GM23338 (cell line): ENCODE results near the gene ZNF516. TPM values are rescaled to one million over a fixed set of nuclear protein-coding genes. Genes with fewer than 3 reads are reported as not detected.

Experiments used
- ATAC-seq: fragments of 200-7000 bp; cut with Tn5 transposase; 3 replicates; pipeline ENCODE4 v1.9.1; 2020
- DNase-seq: peaks from one replicate; pipeline ENCODE4 v3.0.0-alpha.2; 2015; ENCODE audit warnings: low spot score
- H2AFZ ChIP-seq: fragments of 200-600 bp; sonication (generic); 2 replicates; pipeline ENCODE4 v1.8.0; 2016; ENCODE audit warnings: antibody characterized with exemption, mild to moderate bottlenecking, moderate library complexity
- H3F3A ChIP-seq: fragments of 200-600 bp; sonication (generic); replicated peaks from 2 replicates; pipeline ENCODE4 v1.8.0; 2017; ENCODE audit warnings: antibody characterized with exemption, mixed run types, low read depth
- H3K27ac ChIP-seq: fragments of 200-600 bp; sonication (generic); 2 replicates; pipeline ENCODE4 v1.6.1; 2016; ENCODE audit warnings: low read depth
- H3K27me3 ChIP-seq: fragments of 200-600 bp; sonication (generic); 2 replicates; pipeline ENCODE4 v1.8.0; 2016; ENCODE audit warnings: mild to moderate bottlenecking, mixed run types, moderate library complexity; ENCODE audit not compliant: insufficient read depth
- H3K36me3 ChIP-seq: fragments of 200-600 bp; sonication (generic); 2 replicates; pipeline ENCODE4 v1.8.0; 2016; ENCODE audit warnings: mild to moderate bottlenecking; ENCODE audit not compliant: insufficient read depth
- H3K4me1 ChIP-seq: fragments of 200-600 bp; sonication (generic); 2 replicates; pipeline ENCODE4 v1.8.0; 2016; ENCODE audit warnings: mild to moderate bottlenecking, moderate library complexity; ENCODE audit not compliant: insufficient read depth
- H3K4me2 ChIP-seq: fragments of 200-600 bp; sonication (generic); 2 replicates; pipeline ENCODE4 v1.7.1; 2017; ENCODE audit warnings: mixed run types
- H3K4me3 ChIP-seq: fragments of 200-600 bp; sonication (generic); 2 replicates; pipeline ENCODE4 v1.6.1; 2016; ENCODE audit warnings: mixed run types
- H3K79me2 ChIP-seq: fragments of 200-600 bp; sonication (generic); replicated peaks from 2 replicates; pipeline ENCODE4 v1.8.0; 2017; ENCODE audit warnings: mild to moderate bottlenecking; ENCODE audit not compliant: insufficient read depth
- H3K9me2 ChIP-seq: fragments of 200-600 bp; sonication (generic); 2 replicates; pipeline ENCODE4 v1.8.0; 2017; ENCODE audit not compliant: insufficient read depth
- H4K20me1 ChIP-seq: fragments of 200-600 bp; sonication (generic); replicated peaks from 2 replicates; pipeline ENCODE4 v1.8.0; 2017; ENCODE audit warnings: mild to moderate bottlenecking; ENCODE audit not compliant: insufficient read depth
- H3K27ac Mint-ChIP-seq: 2 replicates; pipeline ENCODE4 v1.8.0; 2020; ENCODE audit warnings: inconsistent platforms, mild to moderate bottlenecking, moderate library complexity, mixed read lengths
- H3K27me3 Mint-ChIP-seq: 3 replicates; pipeline ENCODE4 v1.8.0; 2022; ENCODE audit warnings: low read depth, mild to moderate bottlenecking, moderate library complexity, mixed read lengths, inconsistent platforms; ENCODE audit not compliant: insufficient read depth, poor library complexity
- H3K36me3 Mint-ChIP-seq: 3 replicates; pipeline ENCODE4 v1.8.0; 2021; ENCODE audit warnings: low read depth, mild to moderate bottlenecking, inconsistent platforms, moderate library complexity, mixed read lengths
- H3K4me1 Mint-ChIP-seq: 3 replicates; pipeline ENCODE4 v1.8.0; 2020; ENCODE audit warnings: mild to moderate bottlenecking, inconsistent platforms, mixed read lengths
- H3K4me3 Mint-ChIP-seq: 3 replicates; pipeline ENCODE4 v1.8.0; 2021; ENCODE audit warnings: moderate library complexity, mild to moderate bottlenecking, inconsistent platforms, mixed read lengths
- H3K9me3 Mint-ChIP-seq: 3 replicates; pipeline ENCODE4 v1.8.0; 2020; ENCODE audit warnings: moderate library complexity, mild to moderate bottlenecking, inconsistent platforms, mixed read lengths
- CREB1 ChIP-seq: fragments of 250-450 bp; sonication (Bioruptor Pico); IDR thresholded peaks from 2 replicates; pipeline ENCODE4 v1.5.0; 2020; ENCODE audit warnings: low read depth, mild to moderate bottlenecking, moderate library complexity
- EZH2 ChIP-seq: fragments of 200-600 bp; sonication (generic); IDR thresholded peaks from one replicate; pipeline ENCODE4 v1.8.0; 2017; ENCODE audit warnings: antibody characterized with exemption, mild to moderate bottlenecking, low read depth; ENCODE audit not compliant: unreplicated experiment
- EZH2phosphoT487 ChIP-seq: fragments of 200-600 bp; sonication (generic); IDR thresholded peaks from one replicate; pipeline ENCODE4 v1.8.1; 2018; ENCODE audit warnings: antibody characterized with exemption; ENCODE audit not compliant: unreplicated experiment
- JUNB ChIP-seq: IDR thresholded peaks from one replicate; pipeline ENCODE4 v1.6.1; 2016; ENCODE audit warnings: antibody characterized with exemption; ENCODE audit not compliant: unreplicated experiment
- NANOG ChIP-seq: IDR thresholded peaks from 2 replicates; pipeline ENCODE4 v1.6.1; 2016; ENCODE audit warnings: antibody characterized with exemption, borderline replicate concordance
- POLR2AphosphoS5 ChIP-seq: IDR thresholded peaks from 2 replicates; pipeline ENCODE4 v1.6.1; 2016; ENCODE audit warnings: antibody characterized with exemption, low read depth
- ZNF114 ChIP-seq: fragments of 250-450 bp; sonication (Bioruptor Pico); IDR thresholded peaks from 2 replicates; pipeline ENCODE4 v1.5.0; 2020; ENCODE audit warnings: mild to moderate bottlenecking, moderate library complexity
- ZNF331 ChIP-seq: fragments of 250-450 bp; sonication (Bioruptor Pico); IDR thresholded peaks from 2 replicates; pipeline ENCODE4 v1.5.0; 2020; ENCODE audit warnings: low read depth, mild to moderate bottlenecking, moderate library complexity
- polyA plus RNA-seq: library from polyadenylated mRNA; unstranded; fragments of >200 nt; fragmentation: Nextera tagmentation; extraction: Ambion mirVana; gene quantifications from 2 replicates; pipeline ENCODE4 v1.2.1, GENCODE V29; 2016
- total RNA-seq: library from RNA; depleted of rRNA; stranded (reverse); fragments of >200 nt; shearing (Covaris generic); gene quantifications from 2 replicates; pipeline ENCODE4 v1.2.3, GENCODE V29; 2014
- TF ChIP-seq, protein P1 (sequence below): IDR thresholded peaks from one replicate; pipeline ENCODE4 v1.6.1; 2018; ENCODE audit warnings: antibody characterized with exemption; ENCODE audit not compliant: unreplicated experiment
- TF ChIP-seq, protein P2 (sequence below), 2 experiments: fragments of 200-600 bp in 1 of 2; sonication (generic) in 1 of 2; conservative IDR thresholded peaks; 2 replicates each; pipeline versions ENCODE4 v1.5.1 to v1.6.1; 2016 to 2017; ENCODE audit warnings: antibody characterized with exemption in 2 of 2, low read depth in 2 of 2, mild to moderate bottlenecking in 2 of 2, moderate library complexity in 1 of 2

Gene ZNF516
- total and polyA plus RNA-seq, 2 experiments from 2014 or later = 11.9 to 24.2 TPM

DNA sequence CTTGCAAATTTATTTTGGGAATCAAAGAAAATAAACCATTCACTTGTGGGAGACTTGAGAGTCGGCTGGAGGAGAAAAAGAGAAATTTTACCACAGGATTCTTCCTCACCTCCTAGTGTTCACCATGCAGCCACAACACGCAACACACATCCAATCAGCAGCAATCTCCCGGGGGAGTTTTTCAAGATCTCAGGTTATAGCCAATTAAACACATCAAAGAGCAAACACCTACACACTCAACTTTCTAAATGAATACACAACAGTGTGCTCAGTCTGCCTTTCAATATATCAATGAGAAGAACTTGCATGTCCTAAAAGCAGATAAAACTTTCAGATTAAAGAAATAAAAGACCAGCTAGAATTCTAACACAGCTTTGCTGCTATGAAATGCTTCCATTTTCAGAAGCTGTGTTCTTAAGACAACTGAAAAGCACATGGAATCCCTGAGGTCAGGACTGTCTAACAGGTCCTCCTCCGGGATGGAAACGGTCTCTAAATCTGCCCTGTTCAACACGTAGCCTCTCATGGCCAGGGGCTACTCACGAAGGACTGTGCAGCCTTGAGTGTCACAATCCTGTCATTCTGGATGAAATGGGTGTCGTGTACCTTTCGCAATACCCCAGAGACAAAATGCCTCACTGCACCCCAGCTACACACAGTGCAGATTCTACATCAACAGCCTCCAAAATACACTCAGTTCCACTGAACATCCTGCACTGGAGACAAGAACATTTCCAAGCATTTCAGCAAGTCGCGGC is 84.2 kb downstream of the ZNF516 start (continued):
- TF ChIP-seq, protein P1, sequence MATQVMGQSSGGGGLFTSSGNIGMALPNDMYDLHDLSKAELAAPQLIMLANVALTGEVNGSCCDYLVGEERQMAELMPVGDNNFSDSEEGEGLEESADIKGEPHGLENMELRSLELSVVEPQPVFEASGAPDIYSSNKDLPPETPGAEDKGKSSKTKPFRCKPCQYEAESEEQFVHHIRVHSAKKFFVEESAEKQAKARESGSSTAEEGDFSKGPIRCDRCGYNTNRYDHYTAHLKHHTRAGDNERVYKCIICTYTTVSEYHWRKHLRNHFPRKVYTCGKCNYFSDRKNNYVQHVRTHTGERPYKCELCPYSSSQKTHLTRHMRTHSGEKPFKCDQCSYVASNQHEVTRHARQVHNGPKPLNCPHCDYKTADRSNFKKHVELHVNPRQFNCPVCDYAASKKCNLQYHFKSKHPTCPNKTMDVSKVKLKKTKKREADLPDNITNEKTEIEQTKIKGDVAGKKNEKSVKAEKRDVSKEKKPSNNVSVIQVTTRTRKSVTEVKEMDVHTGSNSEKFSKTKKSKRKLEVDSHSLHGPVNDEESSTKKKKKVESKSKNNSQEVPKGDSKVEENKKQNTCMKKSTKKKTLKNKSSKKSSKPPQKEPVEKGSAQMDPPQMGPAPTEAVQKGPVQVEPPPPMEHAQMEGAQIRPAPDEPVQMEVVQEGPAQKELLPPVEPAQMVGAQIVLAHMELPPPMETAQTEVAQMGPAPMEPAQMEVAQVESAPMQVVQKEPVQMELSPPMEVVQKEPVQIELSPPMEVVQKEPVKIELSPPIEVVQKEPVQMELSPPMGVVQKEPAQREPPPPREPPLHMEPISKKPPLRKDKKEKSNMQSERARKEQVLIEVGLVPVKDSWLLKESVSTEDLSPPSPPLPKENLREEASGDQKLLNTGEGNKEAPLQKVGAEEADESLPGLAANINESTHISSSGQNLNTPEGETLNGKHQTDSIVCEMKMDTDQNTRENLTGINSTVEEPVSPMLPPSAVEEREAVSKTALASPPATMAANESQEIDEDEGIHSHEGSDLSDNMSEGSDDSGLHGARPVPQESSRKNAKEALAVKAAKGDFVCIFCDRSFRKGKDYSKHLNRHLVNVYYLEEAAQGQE = no peak
- TF ChIP-seq EZH2phosphoT487 (no peak), ZNF114 (CRISPR knock-in tag) (no peak), ZNF331 (no peak), JUNB (no peak)
- TF ChIP-seq, protein P2, sequence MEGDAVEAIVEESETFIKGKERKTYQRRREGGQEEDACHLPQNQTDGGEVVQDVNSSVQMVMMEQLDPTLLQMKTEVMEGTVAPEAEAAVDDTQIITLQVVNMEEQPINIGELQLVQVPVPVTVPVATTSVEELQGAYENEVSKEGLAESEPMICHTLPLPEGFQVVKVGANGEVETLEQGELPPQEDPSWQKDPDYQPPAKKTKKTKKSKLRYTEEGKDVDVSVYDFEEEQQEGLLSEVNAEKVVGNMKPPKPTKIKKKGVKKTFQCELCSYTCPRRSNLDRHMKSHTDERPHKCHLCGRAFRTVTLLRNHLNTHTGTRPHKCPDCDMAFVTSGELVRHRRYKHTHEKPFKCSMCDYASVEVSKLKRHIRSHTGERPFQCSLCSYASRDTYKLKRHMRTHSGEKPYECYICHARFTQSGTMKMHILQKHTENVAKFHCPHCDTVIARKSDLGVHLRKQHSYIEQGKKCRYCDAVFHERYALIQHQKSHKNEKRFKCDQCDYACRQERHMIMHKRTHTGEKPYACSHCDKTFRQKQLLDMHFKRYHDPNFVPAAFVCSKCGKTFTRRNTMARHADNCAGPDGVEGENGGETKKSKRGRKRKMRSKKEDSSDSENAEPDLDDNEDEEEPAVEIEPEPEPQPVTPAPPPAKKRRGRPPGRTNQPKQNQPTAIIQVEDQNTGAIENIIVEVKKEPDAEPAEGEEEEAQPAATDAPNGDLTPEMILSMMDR (conservative IDR thresholded peaks at IDR 0.05; ENCODE audit: low read depth in 2 of 2) = no peak

- no peaks in the 10 kb centered on the region for H3K27me3 Mint-ChIP-seq
- H3K79me2 ChIP-seq = no peaks in the 10 kb centered on the region
Measured at GRCh38 chr18:76410033-76410432, 85.0 kb downstream of the ZNF516 start.

More at GRCh38 chr18:76410033-76410432, 85.0 kb downstream of the ZNF516 start:
- DNase-seq (no peak), ATAC-seq (no peak)
- Histone ChIP-seq H3K4me1 (0 out of 2 replicates have a peak, but pooled peaks cover 3% of the 10 kb centered on the region), H3K4me3 (no peak overlapping the region), H3K27me3 (no peaks in the 10 kb centered on the region), H3K9me2 (no peaks in the 10 kb centered on the region), H3K27ac (no peak overlapping the region), H3F3A (no peaks in the 10 kb centered on the region), H2AFZ (no peak overlapping the region), H3K4me2 (no peak overlapping the region), H4K20me1 (peaks cover 7% of the 10 kb centered on the region; the same call in 1 of the 2 replicates), H3K36me3 (no peaks in the 10 kb centered on the region)
- peaks cover 9% of the 10 kb centered on the region; the same call in 2 of the 3 replicates for H3K36me3 Mint-ChIP-seq
- no peak overlapping the region for H3K4me3 Mint-ChIP-seq
- 0 out of 3 replicates have a peak, but pooled peaks cover 3% of the 10 kb centered on the region for H3K9me3 Mint-ChIP-seq
- TF ChIP-seq JUNB (no peak), POLR2AphosphoS5 (no peak), ZNF114 (CRISPR knock-in tag) (no peak), CREB1 (CRISPR knock-in tag) (no peak), NANOG (no peak), EZH2phosphoT487 (no peak), ZNF331 (no peak), EZH2 (no peak)
- peaks cover 10% of the 10 kb centered on the region for H3K4me1 Mint-ChIP-seq
- H3K27ac Mint-ChIP-seq = no peak overlapping the region
